Measurements from ENCODE around the gene CDKN2B-AS1.

CDKN2B-AS1 gene

DNA sequence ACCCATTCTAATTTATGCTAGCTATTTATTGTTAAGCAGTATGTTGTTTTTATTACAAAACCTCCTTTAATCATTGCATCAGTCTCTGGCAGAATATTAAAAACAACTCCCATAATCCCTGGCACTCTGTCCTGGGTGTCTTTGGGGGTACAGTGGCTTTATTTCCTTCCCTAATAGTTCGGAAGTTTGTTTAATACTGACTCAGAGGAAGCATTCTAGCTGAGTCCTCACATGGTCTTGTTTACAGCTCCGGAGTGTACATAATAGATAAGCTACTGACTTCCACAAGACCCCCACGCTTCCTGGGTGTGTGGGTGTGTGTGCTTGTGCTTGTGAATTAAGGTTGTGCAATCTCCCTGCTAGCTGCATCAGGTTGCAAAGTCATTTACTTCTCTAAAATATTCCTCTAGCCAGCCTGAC, 164.3 kb downstream of the CDKN2B-AS1 start:
- TF ChIP-seq ZFX (IDR thresholded peaks at IDR 0.05; ENCODE audit: borderline replicate concordance): no peak
- TF ChIP-seq, protein P1, sequence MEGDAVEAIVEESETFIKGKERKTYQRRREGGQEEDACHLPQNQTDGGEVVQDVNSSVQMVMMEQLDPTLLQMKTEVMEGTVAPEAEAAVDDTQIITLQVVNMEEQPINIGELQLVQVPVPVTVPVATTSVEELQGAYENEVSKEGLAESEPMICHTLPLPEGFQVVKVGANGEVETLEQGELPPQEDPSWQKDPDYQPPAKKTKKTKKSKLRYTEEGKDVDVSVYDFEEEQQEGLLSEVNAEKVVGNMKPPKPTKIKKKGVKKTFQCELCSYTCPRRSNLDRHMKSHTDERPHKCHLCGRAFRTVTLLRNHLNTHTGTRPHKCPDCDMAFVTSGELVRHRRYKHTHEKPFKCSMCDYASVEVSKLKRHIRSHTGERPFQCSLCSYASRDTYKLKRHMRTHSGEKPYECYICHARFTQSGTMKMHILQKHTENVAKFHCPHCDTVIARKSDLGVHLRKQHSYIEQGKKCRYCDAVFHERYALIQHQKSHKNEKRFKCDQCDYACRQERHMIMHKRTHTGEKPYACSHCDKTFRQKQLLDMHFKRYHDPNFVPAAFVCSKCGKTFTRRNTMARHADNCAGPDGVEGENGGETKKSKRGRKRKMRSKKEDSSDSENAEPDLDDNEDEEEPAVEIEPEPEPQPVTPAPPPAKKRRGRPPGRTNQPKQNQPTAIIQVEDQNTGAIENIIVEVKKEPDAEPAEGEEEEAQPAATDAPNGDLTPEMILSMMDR (IDR thresholded peaks at IDR 0.05): no peak
- no peak overlapping the region for H3K27ac ChIP-seq

- H3K27ac ChIP-seq: no peak overlapping the region
Measured at GRCh38 chr9:22159586-22159985, 165.0 kb downstream of the CDKN2B-AS1 start.

GRCh38 chr9:22160221-22160620, 165.6 kb downstream of the CDKN2B-AS1 start:
- H3K27ac ChIP-seq: no peak overlapping the region
- TF ChIP-seq, protein P1 (IDR thresholded peaks at IDR 0.05): no peak
- no peak for TF ChIP-seq ZFX (IDR thresholded peaks at IDR 0.05; ENCODE audit: borderline replicate concordance)

More at GRCh38 chr9:22159586-22159985, 165.0 kb downstream of the CDKN2B-AS1 start:
- no peak for TF ChIP-seq ZFX (IDR thresholded peaks at IDR 0.05; ENCODE audit: borderline replicate concordance)
- TF ChIP-seq, protein P1 (IDR thresholded peaks at IDR 0.05): no peak

DNA sequence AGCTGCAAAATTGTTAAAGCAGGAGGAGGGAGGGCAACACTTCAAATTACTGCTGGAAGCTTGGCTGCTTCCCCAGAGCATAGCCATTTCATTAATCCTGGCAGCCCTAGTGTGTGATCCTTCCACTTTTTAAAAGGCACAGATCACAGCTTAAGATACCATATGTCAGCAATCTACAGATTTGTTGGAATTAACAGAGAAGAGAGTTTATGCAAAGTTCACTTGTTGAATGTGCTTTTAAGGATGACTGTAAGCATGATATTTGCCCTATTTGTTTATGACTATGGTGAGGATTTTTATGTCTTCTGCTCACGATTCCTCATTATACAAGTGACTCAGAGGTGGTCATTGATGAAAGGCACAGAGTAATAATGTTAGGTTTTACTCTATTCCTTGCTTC, 170.6 kb downstream of the CDKN2B-AS1 start:
- H3K27ac ChIP-seq: no peak overlapping the region
- TF ChIP-seq, protein P1 (IDR thresholded peaks at IDR 0.05): no peak
- TF ChIP-seq ZFX (IDR thresholded peaks at IDR 0.05; ENCODE audit: borderline replicate concordance): no peak

GRCh38 chr9:22169243-22169642, 174.7 kb downstream of the CDKN2B-AS1 start:
- TF ChIP-seq, protein P1 (IDR thresholded peaks at IDR 0.05): no peak
- TF ChIP-seq ZFX (IDR thresholded peaks at IDR 0.05; ENCODE audit: borderline replicate concordance): no peak
- H3K27ac ChIP-seq: no peak overlapping the region

DNA sequence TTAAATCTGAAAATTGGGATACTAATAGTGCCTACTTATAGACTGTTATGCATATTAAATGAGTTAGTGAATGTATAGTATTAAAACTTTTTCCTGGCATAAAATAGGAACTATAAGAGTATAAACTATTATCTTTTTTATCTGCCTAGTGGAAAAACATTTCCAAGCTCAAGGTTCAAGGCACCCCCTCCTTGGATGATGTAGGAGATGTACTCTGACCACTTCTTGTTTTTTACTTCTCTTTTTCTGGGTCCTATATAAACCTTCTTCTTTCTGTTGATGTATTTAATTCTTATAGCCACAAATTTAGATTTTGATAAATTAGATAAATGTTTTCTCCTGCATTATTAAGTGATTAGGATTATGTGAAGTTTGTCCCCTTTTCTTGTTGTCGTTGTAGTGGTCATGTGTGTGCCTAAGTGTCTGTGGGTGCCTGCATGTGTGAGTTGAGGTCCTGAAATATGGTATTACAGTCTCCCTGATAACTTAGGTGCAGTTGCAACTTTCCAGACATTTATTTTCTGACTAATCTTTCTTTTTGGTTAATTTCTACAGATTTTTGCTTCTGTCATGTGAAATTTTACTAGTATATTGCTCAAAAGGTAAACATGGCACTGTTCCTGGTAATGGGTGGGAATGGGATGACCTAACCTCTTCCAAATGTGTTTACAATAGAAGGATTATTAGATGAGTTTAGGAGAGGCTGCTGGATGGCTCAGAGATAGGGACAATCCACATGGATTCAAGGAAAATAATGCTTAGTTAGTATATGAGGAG, 175.3 kb downstream of the CDKN2B-AS1 start:
- TF ChIP-seq ZFX (IDR thresholded peaks at IDR 0.05; ENCODE audit: borderline replicate concordance): no peak
- TF ChIP-seq, protein P1 (IDR thresholded peaks at IDR 0.05): no peak
- H3K27ac ChIP-seq: no peak overlapping the region
